Measurements from ENCODE around the gene TMEM174. TPM values are rescaled to one million over a fixed set of nuclear protein-coding genes. Genes with fewer than 3 reads are reported as not detected.

The TMEM174 gene
- total RNA-seq, 1 donor from 2014 or later, result not detected

DNA sequence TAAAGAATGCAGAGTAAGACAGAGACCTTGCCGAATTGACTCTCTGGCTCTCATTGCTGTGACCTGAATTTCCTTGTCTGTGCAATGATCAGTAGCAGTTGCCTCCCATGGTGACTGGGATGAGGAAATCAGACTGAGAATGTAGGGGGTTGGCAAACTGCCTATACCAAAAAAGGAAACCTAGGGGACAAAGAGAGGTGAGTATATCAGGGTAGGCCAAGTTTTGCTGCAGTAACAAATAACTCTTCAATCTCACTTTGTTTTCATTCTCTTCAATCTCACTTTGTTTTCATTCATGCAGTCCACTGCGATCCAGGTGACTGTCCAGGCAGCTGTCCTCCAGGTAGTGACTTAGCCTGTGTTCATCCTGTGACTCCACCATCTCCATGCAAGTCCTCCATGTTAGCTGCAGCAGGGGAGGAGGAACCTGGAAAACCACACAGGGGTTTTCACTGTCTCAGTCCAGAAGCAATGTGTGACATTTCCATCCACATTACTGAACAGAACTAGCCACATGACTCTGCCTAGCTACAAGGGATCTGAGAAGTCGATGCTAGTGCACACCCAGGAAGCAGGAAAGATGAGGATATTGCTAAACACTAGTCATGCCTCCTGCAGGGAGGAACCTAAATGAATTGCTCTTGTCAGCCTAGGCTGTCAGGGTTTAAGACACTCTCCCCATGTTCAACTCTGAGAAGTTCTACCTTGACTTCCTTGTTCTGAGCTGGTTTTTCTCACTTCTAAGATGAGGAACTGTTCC is 26.0 kb downstream of the TMEM174 start:
- TF ChIP-seq, protein P1, sequence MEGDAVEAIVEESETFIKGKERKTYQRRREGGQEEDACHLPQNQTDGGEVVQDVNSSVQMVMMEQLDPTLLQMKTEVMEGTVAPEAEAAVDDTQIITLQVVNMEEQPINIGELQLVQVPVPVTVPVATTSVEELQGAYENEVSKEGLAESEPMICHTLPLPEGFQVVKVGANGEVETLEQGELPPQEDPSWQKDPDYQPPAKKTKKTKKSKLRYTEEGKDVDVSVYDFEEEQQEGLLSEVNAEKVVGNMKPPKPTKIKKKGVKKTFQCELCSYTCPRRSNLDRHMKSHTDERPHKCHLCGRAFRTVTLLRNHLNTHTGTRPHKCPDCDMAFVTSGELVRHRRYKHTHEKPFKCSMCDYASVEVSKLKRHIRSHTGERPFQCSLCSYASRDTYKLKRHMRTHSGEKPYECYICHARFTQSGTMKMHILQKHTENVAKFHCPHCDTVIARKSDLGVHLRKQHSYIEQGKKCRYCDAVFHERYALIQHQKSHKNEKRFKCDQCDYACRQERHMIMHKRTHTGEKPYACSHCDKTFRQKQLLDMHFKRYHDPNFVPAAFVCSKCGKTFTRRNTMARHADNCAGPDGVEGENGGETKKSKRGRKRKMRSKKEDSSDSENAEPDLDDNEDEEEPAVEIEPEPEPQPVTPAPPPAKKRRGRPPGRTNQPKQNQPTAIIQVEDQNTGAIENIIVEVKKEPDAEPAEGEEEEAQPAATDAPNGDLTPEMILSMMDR (IDR thresholded peaks at IDR 0.05; ENCODE audit: partially characterized antibody, unreplicated experiment), result no peak
- peaks cover 2% of the 10 kb centered on the region for H3K27me3 Mint-ChIP-seq (ENCODE audit: unreplicated experiment)
- H3K9me3 Mint-ChIP-seq (ENCODE audit: unreplicated experiment), result no peaks in the 10 kb centered on the region
- DNase-seq, result no peak
- no peak overlapping the region for H3K27ac Mint-ChIP-seq (ENCODE audit: unreplicated experiment)
- no peaks in the 10 kb centered on the region for H3K4me1 Mint-ChIP-seq (ENCODE audit: low read depth, unreplicated experiment)
- H3K4me3 Mint-ChIP-seq (ENCODE audit: unreplicated experiment), result no peak overlapping the region
- H3K36me3 Mint-ChIP-seq (ENCODE audit: unreplicated experiment), result peaks cover 4% of the 10 kb centered on the region

GRCh38 chr5:73199671-73200070 is 26.7 kb downstream of the TMEM174 start:
- Mint-ChIP-seq H3K27me3 (ENCODE audit: unreplicated experiment) (peaks cover 2% of the 10 kb centered on the region), H3K4me1 (ENCODE audit: low read depth, unreplicated experiment) (no peaks in the 10 kb centered on the region)
- no peak for DNase-seq

GRCh38 chr5:73201547-73202513 is 28.8 kb downstream of the TMEM174 start:
- Mint-ChIP-seq H3K4me1 (ENCODE audit: low read depth, unreplicated experiment) (no peaks in the 10 kb centered on the region), H3K27me3 (ENCODE audit: unreplicated experiment) (peaks cover 3% of the 10 kb centered on the region), H3K9me3 (ENCODE audit: unreplicated experiment) (peaks cover 5% of the 10 kb centered on the region), H3K4me3 (ENCODE audit: unreplicated experiment) (no peak overlapping the region), H3K36me3 (ENCODE audit: unreplicated experiment) (peaks cover 9% of the 10 kb centered on the region), H3K27ac (ENCODE audit: unreplicated experiment) (no peak overlapping the region)
- peak; percentile 81 for DNase-seq
- TF ChIP-seq, protein P1 (IDR thresholded peaks at IDR 0.05; ENCODE audit: partially characterized antibody, unreplicated experiment), result peak; percentile 87

More at GRCh38 chr5:73199671-73200070, 26.7 kb downstream of the TMEM174 start:
- H3K27ac Mint-ChIP-seq (ENCODE audit: unreplicated experiment), result no peak overlapping the region
- H3K36me3 Mint-ChIP-seq (ENCODE audit: unreplicated experiment), result peaks cover 4% of the 10 kb centered on the region
- TF ChIP-seq, protein P1 (IDR thresholded peaks at IDR 0.05; ENCODE audit: partially characterized antibody, unreplicated experiment), result no peak
- no peaks in the 10 kb centered on the region for H3K9me3 Mint-ChIP-seq (ENCODE audit: unreplicated experiment)
- H3K4me3 Mint-ChIP-seq (ENCODE audit: unreplicated experiment), result no peak overlapping the region

DNA sequence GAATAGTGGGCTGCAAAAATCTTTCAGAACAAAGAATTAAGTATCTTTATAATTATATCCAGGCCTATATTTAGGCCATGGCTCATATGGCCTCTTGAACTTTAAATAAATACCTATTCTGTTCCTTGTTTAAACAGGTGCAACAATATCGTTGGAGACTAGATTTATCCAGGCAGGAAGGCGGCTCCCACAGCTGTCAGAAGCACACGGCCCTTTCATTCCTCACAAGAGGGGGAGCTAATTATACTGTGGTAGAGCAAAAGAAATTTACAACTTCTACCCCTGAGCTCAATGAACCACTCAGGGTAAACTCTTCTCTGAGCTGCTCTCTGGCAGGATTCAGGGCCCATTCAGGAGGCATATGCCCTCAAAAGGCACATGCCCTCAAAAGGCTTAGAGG is 31.3 kb downstream of the TMEM174 start:
- H3K27ac Mint-ChIP-seq (ENCODE audit: unreplicated experiment), result no peak overlapping the region
- peaks cover 3% of the 10 kb centered on the region for H3K27me3 Mint-ChIP-seq (ENCODE audit: unreplicated experiment)

More for the DNA sequence above, 31.3 kb downstream of the TMEM174 start:
- Mint-ChIP-seq H3K4me3 (ENCODE audit: unreplicated experiment) (no peak overlapping the region), H3K36me3 (ENCODE audit: unreplicated experiment) (peaks cover 19% of the 10 kb centered on the region), H3K4me1 (ENCODE audit: low read depth, unreplicated experiment) (no peaks in the 10 kb centered on the region), H3K9me3 (ENCODE audit: unreplicated experiment) (peaks cover 10% of the 10 kb centered on the region)
- TF ChIP-seq, protein P1 (IDR thresholded peaks at IDR 0.05; ENCODE audit: partially characterized antibody, unreplicated experiment), result no peak
- no peak for DNase-seq
